ENCODE data around the gene TGM4. TPM values are rescaled to one million over a fixed set of nuclear protein-coding genes. Genes with fewer than 3 reads are reported as not detected.

TGM4 gene
- total RNA-seq, 4 donors from 2014 or later: 0.30 to 0.56 TPM; not detected in 2

GRCh38 chr3:44958386-44958785, 84.0 kb downstream of the TGM4 start:
- no peak for DNase-seq (ENCODE audit: low spot score in 2 of 2)
- TF ChIP-seq CTCF (IDR thresholded peaks at IDR 0.05): no peak
- no peak for TF ChIP-seq POLR2AphosphoS5 (IDR thresholded peaks at IDR 0.05)
- no peak for TF ChIP-seq EP300 (IDR thresholded peaks at IDR 0.05)
- no peak for TF ChIP-seq POLR2A (IDR thresholded peaks at IDR 0.05)
- peaks cover 15% of the 10 kb centered on the region for H3K36me3 ChIP-seq
- H3K27ac ChIP-seq: no peak overlapping the region
- H3K9me3 ChIP-seq: no peaks in the 10 kb centered on the region
- H3K4me3 ChIP-seq: no peak overlapping the region
- WGBS: 71% methylated on average over 7 of the region's 7 CpGs
- no peaks in the 10 kb centered on the region for H3K27me3 ChIP-seq
- peaks cover 47% of the 10 kb centered on the region for H3K4me1 ChIP-seq

- H3K27ac ChIP-seq: no peak overlapping the region
- no peak for DNase-seq (ENCODE audit: low spot score in 2 of 2)
- peaks cover 12% of the 10 kb centered on the region for H3K36me3 ChIP-seq
- no peak overlapping the region for H3K4me3 ChIP-seq
- TF ChIP-seq CTCF (IDR thresholded peaks at IDR 0.05): no peak
- no peak for TF ChIP-seq POLR2AphosphoS5 (IDR thresholded peaks at IDR 0.05)
- TF ChIP-seq EP300 (IDR thresholded peaks at IDR 0.05): no peak
- TF ChIP-seq POLR2A (IDR thresholded peaks at IDR 0.05): no peak
- WGBS: 100% methylated on average over 3 of the region's 3 CpGs
- no peaks in the 10 kb centered on the region for H3K27me3 ChIP-seq
- H3K4me1 ChIP-seq: peaks cover 59% of the 10 kb centered on the region
- no peaks in the 10 kb centered on the region for H3K9me3 ChIP-seq
Measured at GRCh38 chr3:44960387-44961026, 86.1 kb downstream of the TGM4 start.

- H3K4me1 ChIP-seq: peaks cover 67% of the 10 kb centered on the region
Measured at GRCh38 chr3:44961888-44962287, 87.5 kb downstream of the TGM4 start.

GRCh38 chr3:44962621-44963393, 88.4 kb downstream of the TGM4 start:
- no peaks in the 10 kb centered on the region for H3K27me3 ChIP-seq
- H3K4me1 ChIP-seq: peaks cover 74% of the 10 kb centered on the region
- no peak overlapping the region for H3K27ac ChIP-seq
- 57% methylated on average over 6 of the region's 6 CpGs for WGBS
- peaks cover 9% of the 10 kb centered on the region for H3K36me3 ChIP-seq
- no peaks in the 10 kb centered on the region for H3K9me3 ChIP-seq
- no peak overlapping the region for H3K4me3 ChIP-seq
- peak in 1 of 2 donors; percentile 4 for DNase-seq (ENCODE audit: low spot score in 2 of 2)
- TF ChIP-seq CTCF (IDR thresholded peaks at IDR 0.05) (no peak), POLR2AphosphoS5 (IDR thresholded peaks at IDR 0.05) (no peak), POLR2A (IDR thresholded peaks at IDR 0.05) (no peak), EP300 (IDR thresholded peaks at IDR 0.05) (no peak)

More at GRCh38 chr3:44961888-44962287, 87.5 kb downstream of the TGM4 start:
- H3K36me3 ChIP-seq: peaks cover 12% of the 10 kb centered on the region
- 91% methylated on average over 3 of the region's 3 CpGs for WGBS
- no peak overlapping the region for H3K4me3 ChIP-seq
- TF ChIP-seq POLR2AphosphoS5 (IDR thresholded peaks at IDR 0.05) (no peak), POLR2A (IDR thresholded peaks at IDR 0.05) (no peak), CTCF (IDR thresholded peaks at IDR 0.05) (no peak)
- H3K27ac ChIP-seq: no peak overlapping the region
- no peak for DNase-seq (ENCODE audit: low spot score in 2 of 2)
- H3K27me3 ChIP-seq: no peaks in the 10 kb centered on the region
- H3K9me3 ChIP-seq: no peaks in the 10 kb centered on the region

GRCh38 chr3:44963571-44964325, 89.3 kb downstream of the TGM4 start:
- WGBS: 49% methylated on average over 4 of the region's 4 CpGs
- Histone ChIP-seq H3K9me3 (no peaks in the 10 kb centered on the region), H3K36me3 (peaks cover 6% of the 10 kb centered on the region), H3K27me3 (no peaks in the 10 kb centered on the region), H3K4me1 (peaks cover 77% of the 10 kb centered on the region), H3K27ac (no peak overlapping the region), H3K4me3 (no peak overlapping the region)
- TF ChIP-seq CTCF (IDR thresholded peaks at IDR 0.05) (no peak), POLR2AphosphoS5 (IDR thresholded peaks at IDR 0.05) (no peak), POLR2A (IDR thresholded peaks at IDR 0.05) (no peak), EP300 (IDR thresholded peaks at IDR 0.05) (no peak)
- no peak for DNase-seq (ENCODE audit: low spot score in 2 of 2)

Data from suprapubic skin (tissue), 4 donors.